Activated T-cell treated with anti-CD3 and anti-CD28 coated beads for 24 hours (primary cell): ENCODE data around the gene OSCAR.

ENCODE experiments used
- DNase-seq: peaks from one replicate; pipeline ENCODE4 v3.0.0-alpha.2; 2020; ENCODE audit warnings: low read depth

The OSCAR gene

DNA sequence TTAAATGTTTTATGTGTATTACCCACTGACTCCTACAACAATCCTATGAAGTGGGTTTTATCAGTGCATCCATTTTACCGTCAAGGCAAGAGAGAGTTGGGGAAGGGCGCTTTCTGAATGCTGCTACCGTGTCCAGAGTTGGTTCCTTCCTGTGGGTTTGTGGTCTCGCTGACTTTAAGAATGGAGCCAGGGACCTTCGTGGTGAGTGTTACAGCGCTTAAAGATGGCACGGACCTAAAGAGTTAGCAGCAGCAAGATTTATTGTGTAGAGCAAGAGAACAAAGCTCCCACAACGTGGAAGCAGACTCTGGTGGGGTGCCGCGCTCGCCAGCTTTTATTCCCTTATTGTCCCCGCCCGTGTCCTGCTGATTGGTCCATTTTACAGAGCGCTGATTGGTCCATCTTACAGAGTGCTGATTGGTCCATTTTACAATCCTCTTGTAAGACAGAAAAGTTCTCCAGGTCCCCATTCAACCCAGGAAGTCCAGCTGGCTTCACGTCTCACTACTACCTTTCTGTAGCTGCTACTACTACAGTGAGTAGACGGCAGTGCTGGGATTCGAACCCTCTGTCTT lies 6.1 kb downstream of the OSCAR start:
- no peak for DNase-seq

DNA sequence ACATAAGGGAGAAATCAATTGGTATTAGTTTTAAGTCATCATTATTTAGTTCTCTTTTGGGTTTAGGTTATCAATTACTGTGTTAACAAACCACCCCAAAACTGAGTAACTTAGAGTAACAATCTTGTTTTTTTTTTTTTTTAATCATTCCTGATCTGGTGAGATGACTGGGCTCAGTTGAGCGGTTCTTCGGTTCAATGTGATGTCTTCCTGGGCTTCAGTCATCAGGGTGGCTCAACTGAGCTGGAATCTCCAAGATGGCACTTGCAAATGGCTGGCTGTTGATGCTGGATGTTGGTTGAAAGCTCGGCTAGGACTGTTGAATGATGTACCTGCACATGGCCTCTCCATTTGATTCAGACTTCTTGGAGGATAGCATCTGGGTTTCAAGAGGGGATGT lies 16.2 kb downstream of the OSCAR start:
- no peak for DNase-seq

DNA sequence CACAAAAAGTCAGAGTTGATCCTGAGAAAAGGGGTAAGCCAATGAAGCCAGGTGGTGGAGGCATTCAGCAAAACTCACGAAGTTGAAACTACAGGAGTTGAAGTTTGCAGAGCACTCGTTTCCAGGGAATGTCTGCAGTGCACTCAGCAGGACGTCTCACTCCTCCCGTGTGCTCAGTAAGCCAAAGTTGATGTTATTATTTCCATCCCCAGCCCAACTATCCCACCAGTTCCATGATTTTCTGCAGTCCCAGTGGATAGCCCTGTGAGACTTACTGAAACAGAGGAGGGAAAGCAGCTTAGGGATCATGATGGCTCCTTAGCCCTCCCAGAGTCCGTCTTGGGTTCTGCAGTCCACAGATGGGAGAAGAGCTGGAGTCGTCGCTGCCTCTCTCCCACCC lies 19.6 kb downstream of the OSCAR start, which contains the start of gene TARM1:
Gene TARM1 (minus strand): TSS at position 334 of the 400 bp plus-strand sequence. CDS start 25 bp downstream, at position 309.
- DNase-seq, result no peak

DNA sequence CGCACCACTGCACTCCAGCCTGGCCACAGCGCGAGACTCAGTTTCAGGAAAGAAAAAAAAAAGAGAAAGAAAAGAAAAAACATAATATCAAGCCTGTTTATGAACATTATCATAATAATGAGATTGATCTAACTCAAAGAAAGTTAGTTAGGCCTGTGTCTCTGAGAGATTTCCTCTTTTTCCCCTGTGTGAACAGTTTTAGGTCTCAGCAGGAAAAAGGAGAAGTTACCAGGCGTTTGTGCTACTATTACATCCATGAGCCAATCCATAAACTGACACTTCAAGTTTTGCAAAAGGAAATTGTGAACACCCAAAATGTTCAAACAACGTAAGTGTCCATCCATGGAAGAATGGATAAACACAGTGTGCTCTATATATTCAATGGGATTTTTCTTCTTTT lies 23.3 kb downstream of the OSCAR start:
- no peak for DNase-seq

DNA sequence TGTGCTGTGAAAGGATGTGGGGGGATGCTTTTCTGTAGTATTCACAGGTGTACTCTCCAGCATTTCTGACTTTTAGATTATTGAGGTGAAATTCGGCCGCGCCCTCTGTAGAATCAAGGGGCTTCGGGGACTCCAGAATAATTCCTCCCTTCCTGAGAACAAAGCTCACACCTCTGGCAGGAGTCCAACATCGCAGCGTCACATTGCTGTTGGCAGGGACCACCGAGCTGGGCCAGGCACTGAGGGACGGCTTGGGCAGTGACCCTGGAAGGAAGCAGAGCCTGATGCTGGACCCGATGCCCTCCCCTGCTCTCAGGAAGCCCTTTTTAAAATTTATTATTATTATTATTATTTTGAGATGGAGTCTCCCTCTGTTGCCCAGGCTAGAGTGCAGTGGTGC lies 25.8 kb downstream of the OSCAR start:
- DNase-seq, result no peak

DNA sequence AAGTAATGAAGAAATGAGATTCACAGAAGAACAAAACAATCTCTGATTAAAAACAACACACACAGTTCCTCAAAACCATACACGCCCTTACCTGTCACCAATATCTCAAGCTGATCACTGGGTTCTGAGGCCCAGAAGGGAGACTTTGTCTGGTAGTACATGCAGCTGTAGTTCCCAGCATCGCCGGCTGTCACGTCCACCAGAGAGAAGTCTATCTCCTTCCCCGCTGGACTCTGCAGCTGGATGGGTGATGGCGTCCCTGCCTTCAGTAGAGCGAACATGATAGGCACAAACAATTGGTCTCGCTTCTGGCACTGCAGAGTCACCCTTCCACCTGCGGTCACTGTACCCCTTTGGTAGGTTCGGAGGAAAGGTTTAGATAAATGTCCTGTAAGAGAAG lies 26.8 kb downstream of the OSCAR start:
- no peak for DNase-seq

DNA sequence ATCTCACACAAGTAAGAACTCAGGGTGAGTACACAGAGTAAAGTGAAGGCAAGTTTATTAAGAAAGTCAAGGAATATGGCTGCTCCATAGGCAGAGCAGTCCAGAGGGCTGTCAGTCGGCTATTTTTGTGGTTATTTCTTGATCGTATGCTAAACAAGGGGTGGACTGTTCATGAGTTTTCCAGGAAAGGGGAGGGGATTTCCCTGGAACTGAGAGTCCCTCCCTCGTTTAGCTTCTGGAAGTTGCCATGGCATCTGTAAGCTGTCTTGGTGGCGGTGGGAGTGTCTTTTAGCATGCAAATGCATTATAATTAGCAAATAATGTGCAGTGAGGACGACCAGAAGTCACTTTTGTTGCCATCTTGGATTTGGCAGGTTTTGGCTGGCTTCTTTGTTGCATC lies 31.1 kb downstream of the OSCAR start:
- no peak for DNase-seq

DNA sequence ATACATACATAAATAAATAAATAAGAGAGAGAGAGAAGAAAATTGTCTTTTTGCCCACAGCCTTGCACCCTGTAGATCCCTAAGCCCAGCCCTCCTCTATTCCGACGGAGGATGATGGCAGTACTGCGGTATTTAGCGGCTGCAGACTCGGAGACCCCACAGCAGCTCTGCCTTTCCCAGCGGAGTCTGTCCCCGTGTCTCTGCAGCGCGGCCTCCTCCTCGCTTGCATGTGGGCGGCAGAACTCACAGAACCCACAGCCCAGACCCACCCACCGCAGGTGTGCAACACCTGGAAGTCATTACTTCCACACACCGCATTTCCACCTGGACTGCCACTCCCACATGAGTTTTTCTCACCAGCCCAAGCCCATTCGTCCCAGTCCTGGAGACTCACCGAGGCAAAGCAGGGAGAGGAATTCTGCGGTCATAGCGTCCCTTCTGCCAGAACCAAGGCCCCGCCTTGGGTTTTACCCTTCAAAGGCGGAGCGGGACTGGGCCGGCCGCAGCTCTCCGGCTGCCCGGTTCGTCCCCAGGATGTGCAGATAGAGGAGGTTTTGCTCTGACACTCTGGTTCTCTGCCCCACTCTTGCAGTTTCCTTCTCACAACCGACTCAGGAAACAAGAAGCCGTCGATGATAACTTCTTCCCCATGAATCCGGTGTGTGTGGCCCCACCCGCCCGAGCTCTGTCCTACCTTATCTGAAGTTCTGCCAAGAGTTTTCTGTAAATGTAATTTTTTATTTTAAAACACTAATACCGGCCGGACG lies 37.1 kb downstream of the OSCAR start, which contains the start of gene VSTM1:
Gene VSTM1 (minus strand): TSS at position 548 of the 767 bp plus-strand sequence. CDS start 120 bp downstream, at position 428.
- DNase-seq, result no peak

DNA sequence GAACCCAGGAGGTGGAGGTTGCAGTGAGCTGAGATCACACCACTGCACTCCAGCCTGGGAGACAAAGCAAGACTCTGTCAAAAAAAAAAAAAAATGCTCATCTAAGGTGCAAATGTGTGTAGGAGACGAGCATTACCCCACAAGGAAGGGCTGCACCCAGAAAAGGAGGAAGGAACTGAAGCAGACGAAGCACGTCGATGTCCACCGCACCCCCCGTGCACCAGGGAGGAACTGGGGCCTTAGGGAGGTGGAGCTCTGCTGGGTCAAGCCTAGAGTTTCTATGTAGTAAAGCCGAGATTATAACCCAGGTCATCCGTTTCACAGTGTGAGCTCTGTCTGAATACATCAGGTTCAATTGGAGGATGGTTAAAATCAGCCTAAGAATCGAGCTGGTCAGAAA lies 38.0 kb downstream of the OSCAR start:
- DNase-seq, result no peak

DNA sequence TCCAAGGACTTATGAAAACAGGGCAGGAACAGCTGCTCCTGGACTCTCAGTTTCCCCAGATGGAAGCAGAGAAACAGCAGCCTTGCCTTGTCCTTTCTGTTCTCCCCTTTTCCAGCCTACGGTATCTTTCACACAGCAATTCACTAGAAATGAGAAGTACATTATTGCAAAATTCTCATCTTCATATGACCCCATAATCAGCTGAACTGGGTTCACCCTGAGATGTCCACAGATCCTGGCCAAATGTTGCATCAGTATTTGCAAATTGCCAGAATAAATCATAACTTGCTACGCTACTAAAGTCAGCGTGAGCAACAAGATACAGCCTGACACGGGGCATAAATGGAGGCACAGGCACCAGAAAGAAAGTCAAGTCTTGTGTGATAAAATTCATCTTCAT lies 53.0 kb downstream of the OSCAR start:
- no peak for DNase-seq

DNA sequence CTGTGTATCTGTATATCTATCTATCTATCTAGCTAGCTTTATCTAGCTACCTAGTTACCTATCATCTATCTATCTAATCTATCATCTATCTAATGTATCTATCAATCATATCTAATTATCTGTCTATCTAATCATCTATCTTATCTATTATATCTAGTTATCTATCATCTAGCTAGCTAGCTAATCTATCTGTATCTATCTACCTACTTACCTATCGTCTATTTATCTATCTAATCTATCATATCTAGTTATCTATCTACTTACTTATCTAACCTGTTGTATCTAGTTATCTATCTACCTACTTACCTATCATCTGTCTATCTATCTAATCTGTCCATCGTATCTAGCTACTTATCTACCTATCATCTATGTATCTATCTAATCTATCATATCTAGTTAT lies 54.8 kb downstream of the OSCAR start:
- no peak for DNase-seq
